Liver (tissue), 9 donors: Measurements from ENCODE around the gene BANP. TPM values are rescaled to one million over a fixed set of nuclear protein-coding genes. Genes with fewer than 3 reads are reported as not detected.
A peak's percentile ranks its signal among the peaks of the same experiment; 100 is the strongest.

Experiments
- DNase-seq: peaks from one replicate; pipeline ENCODE4 v3.0.0-alpha.2; 2017; ENCODE audit warnings: low spot score
- H3K27ac ChIP-seq, 2 donors: one replicate each; pipeline ENCODE4 v1.7.0; 2013; ENCODE audit warnings: inconsistent platforms in 2 of 2, low read length in 2 of 2, control low read depth in 1 of 2, low read depth in 1 of 2, mild to moderate bottlenecking in 1 of 2
- H3K27me3 ChIP-seq, 4 donors: one replicate each; pipeline versions ENCODE4 v1.6.1 to v1.7.0; 2013; ENCODE audit warnings: low read length in 3 of 4, inconsistent platforms in 1 of 4, mild to moderate bottlenecking in 1 of 4, moderate library complexity in 1 of 4; ENCODE audit not compliant: control insufficient read depth in 4 of 4, insufficient read depth in 4 of 4
- H3K36me3 ChIP-seq, 4 donors: one replicate each; pipeline versions ENCODE4 v1.6.1 to v1.7.0; 2013; ENCODE audit warnings: low read length in 3 of 4, mild to moderate bottlenecking in 3 of 4, low read depth in 1 of 4, moderate library complexity in 1 of 4; ENCODE audit not compliant: control insufficient read depth in 4 of 4, insufficient read depth in 3 of 4
- H3K4me1 ChIP-seq, 4 donors: one replicate each; pipeline versions ENCODE4 v1.6.1 to v1.7.0; 2013; ENCODE audit warnings: low read length in 3 of 4, mild to moderate bottlenecking in 3 of 4, moderate library complexity in 1 of 4; ENCODE audit not compliant: control insufficient read depth in 4 of 4, insufficient read depth in 4 of 4
- H3K4me3 ChIP-seq, 3 donors: one replicate each; pipeline versions ENCODE4 v1.6.1 to v1.7.0; 2013; ENCODE audit warnings: low read length in 3 of 3, control low read depth in 1 of 3, low read depth in 1 of 3, mild to moderate bottlenecking in 1 of 3
- H3K9ac ChIP-seq, 2 donors: one replicate each; pipeline ENCODE4 v1.7.0; 2013; ENCODE audit warnings: low read length in 2 of 2, mild to moderate bottlenecking in 2 of 2, moderate library complexity in 2 of 2, control low read depth in 1 of 2, low read depth in 1 of 2
- H3K9me3 ChIP-seq, 4 donors: one replicate each; pipeline versions ENCODE4 v1.6.1 to v1.7.0; 2013; ENCODE audit warnings: low read length in 3 of 4; ENCODE audit not compliant: control insufficient read depth in 4 of 4
- FOXA1 ChIP-seq: IDR thresholded peaks from 2 replicates; pipeline ENCODE4 v1.6.1; 2016; ENCODE audit warnings: antibody characterized with exemption
- HNF4G ChIP-seq: IDR thresholded peaks from 2 replicates; pipeline ENCODE4 v1.6.1; 2016; ENCODE audit warnings: antibody characterized with exemption
- NR2F2 ChIP-seq: IDR thresholded peaks from 2 replicates; pipeline ENCODE4 v1.6.1; 2016; ENCODE audit warnings: antibody characterized with exemption
- REST ChIP-seq: IDR thresholded peaks from 2 replicates; pipeline ENCODE4 v1.6.1; 2016; ENCODE audit warnings: antibody characterized with exemption, mild to moderate bottlenecking
- TAF1 ChIP-seq: conservative IDR thresholded peaks from 2 replicates; pipeline ENCODE4 v1.6.1; 2016; ENCODE audit warnings: antibody characterized with exemption, mild to moderate bottlenecking
- YY1 ChIP-seq: IDR thresholded peaks from 2 replicates; pipeline ENCODE4 v1.6.1; 2016; ENCODE audit warnings: antibody characterized with exemption, mild to moderate bottlenecking
- WGBS: extraction: QIAGEN DNeasy Blood & Tissue Kit; methylation state at CpG from one replicate; pipeline ENCODE4 v1.1.7; 2013; 5-methylcytosine and 5-hydroxymethylcytosine counted together
- polyA plus RNA-seq, 2 donors: library from polyadenylated mRNA; stranded (reverse) in 1 of 2; unstranded in 1 of 2; fragments of 200-250 nt in 1 of 2; fragments of >200 nt in 1 of 2; fragmentation: Nextera tagmentation in 1 of 2; extraction: Ambion mirVana in 1 of 2; gene quantifications; one replicate each; pipeline versions ENCODE4 v1.2.1 to v1.2.3, GENCODE V29; 2013 to 2015
- total RNA-seq, 2 donors: library from RNA; depleted of rRNA; stranded (reverse); fragments of >200 nt; gene quantifications; one replicate each; pipeline ENCODE4 v1.2.3, GENCODE V29; 2014
- TF ChIP-seq, protein P1 (sequence below): fragments of 150-350 bp; IDR thresholded peaks from 2 replicates; pipeline ENCODE4 v1.5.1; 2017; ENCODE audit warnings: improper control_type of control experiment, low read depth, low read length; ENCODE audit not compliant: missing input control
- donor health status: healthy.
- donor health status: healthy.
- donor health status: healthy.
- donor health status: healthy.
- donor health status: healthy.

Gene BANP
- total and polyA plus RNA-seq, 4 donors = 4.9 to 20.7 (median 13.7) TPM

GRCh38 chr16:88059701-88060386, 108.6 kb downstream of the BANP start:
- Histone ChIP-seq H3K27ac (no peak overlapping the region), H3K4me3 (no peak overlapping the region), H3K36me3 (peaks cover 5 to 36% (median 13%) of the 10 kb centered on the region in 4 donors), H3K9ac (no peak overlapping the region), H3K9me3 (no peaks in the 10 kb centered on the region), H3K4me1 (no peaks in the 10 kb centered on the region), H3K27me3 (no peaks in the 10 kb centered on the region)
- no peak for TF ChIP-seq HNF4G
- no peak for DNase-seq
- WGBS = 98% methylated on average over 27 of the region's 27 CpGs

- 97% methylated on average over 30 of the region's 30 CpGs for WGBS
- H3K9me3 ChIP-seq = no peaks in the 10 kb centered on the region
- H3K4me1 ChIP-seq = no peaks in the 10 kb centered on the region
- no peak overlapping the region for H3K4me3 ChIP-seq
- no peak overlapping the region for H3K27ac ChIP-seq
- DNase-seq = no peak
- TF ChIP-seq FOXA1 = no peak
- TF ChIP-seq, protein P1, sequence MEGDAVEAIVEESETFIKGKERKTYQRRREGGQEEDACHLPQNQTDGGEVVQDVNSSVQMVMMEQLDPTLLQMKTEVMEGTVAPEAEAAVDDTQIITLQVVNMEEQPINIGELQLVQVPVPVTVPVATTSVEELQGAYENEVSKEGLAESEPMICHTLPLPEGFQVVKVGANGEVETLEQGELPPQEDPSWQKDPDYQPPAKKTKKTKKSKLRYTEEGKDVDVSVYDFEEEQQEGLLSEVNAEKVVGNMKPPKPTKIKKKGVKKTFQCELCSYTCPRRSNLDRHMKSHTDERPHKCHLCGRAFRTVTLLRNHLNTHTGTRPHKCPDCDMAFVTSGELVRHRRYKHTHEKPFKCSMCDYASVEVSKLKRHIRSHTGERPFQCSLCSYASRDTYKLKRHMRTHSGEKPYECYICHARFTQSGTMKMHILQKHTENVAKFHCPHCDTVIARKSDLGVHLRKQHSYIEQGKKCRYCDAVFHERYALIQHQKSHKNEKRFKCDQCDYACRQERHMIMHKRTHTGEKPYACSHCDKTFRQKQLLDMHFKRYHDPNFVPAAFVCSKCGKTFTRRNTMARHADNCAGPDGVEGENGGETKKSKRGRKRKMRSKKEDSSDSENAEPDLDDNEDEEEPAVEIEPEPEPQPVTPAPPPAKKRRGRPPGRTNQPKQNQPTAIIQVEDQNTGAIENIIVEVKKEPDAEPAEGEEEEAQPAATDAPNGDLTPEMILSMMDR = peak; percentile 2
- no peak overlapping the region for H3K9ac ChIP-seq
- peaks cover 5 to 38% (median 15%) of the 10 kb centered on the region in 4 donors for H3K36me3 ChIP-seq
- no peaks in the 10 kb centered on the region for H3K27me3 ChIP-seq
Measured at GRCh38 chr16:88060524-88061219, 109.4 kb downstream of the BANP start.

DNA sequence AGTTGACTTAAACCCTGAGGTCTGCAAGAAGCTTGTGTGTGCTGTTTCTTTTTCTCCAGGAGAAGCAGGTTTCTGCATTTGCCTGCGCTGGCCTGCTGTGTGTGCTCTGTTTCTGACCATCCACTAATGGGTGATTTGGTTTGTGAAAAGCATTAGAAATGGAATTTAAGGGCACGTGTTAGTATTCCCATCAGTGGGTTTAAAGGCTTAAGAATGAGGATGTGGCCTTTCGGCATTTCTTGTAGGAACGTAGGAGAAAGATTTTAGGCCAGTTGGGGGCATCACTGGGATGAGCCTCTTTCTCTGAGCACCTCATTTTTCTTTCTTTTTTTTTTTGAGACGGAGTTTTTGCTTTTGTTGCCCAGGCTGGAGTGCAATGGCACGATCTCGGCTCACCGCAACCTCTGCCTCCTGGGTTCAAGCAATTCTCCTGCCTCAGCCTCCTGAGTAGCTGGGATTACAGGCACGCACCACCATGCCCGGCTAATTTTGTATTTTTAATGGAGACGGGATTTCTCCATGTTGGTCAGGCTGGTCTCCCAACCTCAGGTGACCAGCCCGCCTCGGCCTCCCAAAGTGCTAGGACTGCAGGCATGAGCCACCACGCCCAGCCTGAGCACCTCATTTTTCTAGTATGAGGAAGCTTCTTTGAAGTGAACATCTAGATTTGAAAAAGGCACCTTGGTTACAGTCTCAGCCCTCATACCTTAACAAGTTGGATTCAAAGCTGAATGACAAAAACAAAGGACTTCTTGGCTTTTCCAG, 110.3 kb downstream of the BANP start:
- Histone ChIP-seq H3K4me3 (no peak overlapping the region), H3K27me3 (no peaks in the 10 kb centered on the region), H3K9me3 (no peaks in the 10 kb centered on the region), H3K36me3 (peaks cover 5 to 38% (median 15%) of the 10 kb centered on the region in 4 donors), H3K9ac (no peak overlapping the region), H3K27ac (peak overlapping the region in 1 of 2 donors; percentile 18), H3K4me1 (no peaks in the 10 kb centered on the region)
- TF ChIP-seq NR2F2 (no peak), YY1 (no peak), REST (no peak), TAF1 (no peak)
- WGBS = 96% methylated on average over 14 of the region's 14 CpGs
- DNase-seq = no peak
